Stomach (tissue), 9 donors: ENCODE measurements around the gene KASH5. TPM values are rescaled to one million over a fixed set of nuclear protein-coding genes. Genes with fewer than 3 reads are reported as not detected.

Experiments used
- DNase-seq, 2 donors: peaks; one replicate each; pipeline versions ENCODE4 v3.0.0 to v3.0.0-alpha.2; 2013 to 2019
- H3K27ac ChIP-seq, 5 donors: fragments of 200-600 bp in 4 of 5; sonication (generic) in 4 of 5; one replicate each; pipeline ENCODE4 v1.5.1; 2013 to 2019; ENCODE audit warnings: mild to moderate bottlenecking in 1 of 5, moderate library complexity in 1 of 5
- H3K27me3 ChIP-seq, 3 donors: fragments of 200-600 bp; sonication (generic); one replicate each; pipeline ENCODE4 v1.5.1; 2017 to 2019; ENCODE audit warnings: mixed run types in 1 of 3
- H3K36me3 ChIP-seq, 4 donors: fragments of 200-600 bp; sonication (generic); 1 replicate in 3 of 4; 2 replicates in 1 of 4; pipeline ENCODE4 v1.5.1; 2016 to 2019
- H3K4me1 ChIP-seq, 4 donors: fragments of 200-600 bp; sonication (generic); one replicate each; pipeline ENCODE4 v1.5.1; 2016 to 2019
- H3K4me3 ChIP-seq, 4 donors: fragments of 200-600 bp; sonication (generic) in 3 of 4; one replicate each; pipeline ENCODE4 v1.5.1; 2016 to 2019; ENCODE audit warnings: mild to moderate bottlenecking in 1 of 4
- H3K9me3 ChIP-seq, 4 donors: fragments of 200-600 bp; sonication (generic); one replicate each; pipeline ENCODE4 v1.5.1; 2016 to 2019
- EP300 ChIP-seq: sonication (generic); formaldehyde crosslinking; IDR thresholded peaks from one replicate; pipeline ENCODE4 v1.6.1; 2017; ENCODE audit warnings: antibody characterized with exemption
- POLR2A ChIP-seq, 4 donors: fragments of 450-650 bp; IDR thresholded peaks; one replicate each; pipeline ENCODE4 v1.6.1; 2016; ENCODE audit warnings: antibody characterized with exemption in 4 of 4, control low read depth in 2 of 4, mild to moderate bottlenecking in 1 of 4, moderate library complexity in 1 of 4
- POLR2AphosphoS5 ChIP-seq, 3 donors: sonication (generic); formaldehyde crosslinking; IDR thresholded peaks; one replicate each; pipeline ENCODE4 v1.6.1; 2016; ENCODE audit warnings: antibody characterized with exemption in 3 of 3
- WGBS, 5 donors: extraction: QIAGEN DNeasy Blood & Tissue Kit in 3 of 5; methylation state at CpG; one replicate each; pipeline versions ENCODE4 v1.1.5 to v1.1.7; 2013 to 2018; 5-methylcytosine and 5-hydroxymethylcytosine counted together
- intact Hi-C: fragments of 100-400 bp; cut with DNase I; formaldehyde crosslinking; loops from one replicate; pipeline ENCODE4 v1.15.1; 2023; ENCODE audit warnings: low total_unique reads
- polyA plus RNA-seq, 3 donors: library from polyadenylated mRNA; stranded (reverse); fragments of 200-250 nt; gene quantifications; one replicate each; pipeline ENCODE4 v1.2.3, GENCODE V29; 2013
- total RNA-seq, 5 donors: library from RNA; depleted of rRNA; stranded (reverse); fragments of >200 nt; gene quantifications; one replicate each; pipeline versions ENCODE4 v1.1.0 to v1.2.3, GENCODE V29; 2014 to 2016
- TF ChIP-seq, protein P1 (sequence below), 7 experiments: fragments of 450-650 bp in 4 of 7; fragments of 200-600 bp in 3 of 7; sonication (generic) in 3 of 7; IDR thresholded peaks; one replicate each; pipeline ENCODE4 v1.5.1; 2016 to 2019; ENCODE audit warnings: antibody characterized with exemption in 7 of 7, control low read depth in 2 of 7, mild to moderate bottlenecking in 1 of 7
- donor health status: healthy with polysubstance abuse.
- donor health status: Bipolar disorder and iron deficiency.
- donor health status: healthy.

The KASH5 gene
- total and polyA plus RNA-seq, 8 donors: 0.20 to 0.37 TPM; not detected in 6

DNA sequence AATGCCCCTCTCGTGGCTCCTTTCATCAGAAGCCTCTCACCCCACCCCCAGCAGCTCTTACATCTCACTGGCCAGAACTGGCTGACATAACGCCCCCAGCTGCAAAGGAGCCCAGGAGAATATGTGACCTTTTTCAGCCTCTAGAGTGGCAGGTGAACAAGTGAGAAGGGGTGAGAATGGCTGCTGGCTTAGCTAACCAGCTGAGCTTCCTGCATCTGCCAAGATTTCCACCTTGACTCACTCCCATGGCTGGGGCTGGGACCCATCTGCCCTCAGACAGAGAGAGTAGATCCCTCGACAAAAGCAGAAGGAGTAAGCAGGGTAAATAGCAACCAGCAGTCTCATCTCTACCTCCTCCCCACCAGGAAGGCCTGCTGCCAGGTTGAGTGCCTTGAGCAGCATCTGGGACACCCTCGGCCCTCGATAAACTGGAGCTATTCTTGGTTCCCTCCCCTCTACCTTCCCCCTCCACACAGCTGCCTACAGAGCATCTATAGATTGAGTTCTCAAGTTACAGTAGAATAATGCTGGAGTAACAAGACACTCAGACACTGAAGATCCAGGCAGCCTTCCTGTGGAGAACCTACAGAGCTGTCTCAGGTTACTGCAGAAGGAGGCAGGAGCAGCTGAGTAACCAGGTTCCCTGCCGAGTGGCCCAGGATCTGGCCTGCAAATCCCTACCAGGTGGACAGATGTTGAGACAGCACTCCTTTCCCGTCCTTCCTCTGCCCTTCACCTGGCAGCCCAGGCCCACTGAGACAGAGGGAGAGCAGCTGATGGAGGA lies 15.5 kb downstream of the KASH5 start:
- no peak for DNase-seq
- TF ChIP-seq, protein P1, sequence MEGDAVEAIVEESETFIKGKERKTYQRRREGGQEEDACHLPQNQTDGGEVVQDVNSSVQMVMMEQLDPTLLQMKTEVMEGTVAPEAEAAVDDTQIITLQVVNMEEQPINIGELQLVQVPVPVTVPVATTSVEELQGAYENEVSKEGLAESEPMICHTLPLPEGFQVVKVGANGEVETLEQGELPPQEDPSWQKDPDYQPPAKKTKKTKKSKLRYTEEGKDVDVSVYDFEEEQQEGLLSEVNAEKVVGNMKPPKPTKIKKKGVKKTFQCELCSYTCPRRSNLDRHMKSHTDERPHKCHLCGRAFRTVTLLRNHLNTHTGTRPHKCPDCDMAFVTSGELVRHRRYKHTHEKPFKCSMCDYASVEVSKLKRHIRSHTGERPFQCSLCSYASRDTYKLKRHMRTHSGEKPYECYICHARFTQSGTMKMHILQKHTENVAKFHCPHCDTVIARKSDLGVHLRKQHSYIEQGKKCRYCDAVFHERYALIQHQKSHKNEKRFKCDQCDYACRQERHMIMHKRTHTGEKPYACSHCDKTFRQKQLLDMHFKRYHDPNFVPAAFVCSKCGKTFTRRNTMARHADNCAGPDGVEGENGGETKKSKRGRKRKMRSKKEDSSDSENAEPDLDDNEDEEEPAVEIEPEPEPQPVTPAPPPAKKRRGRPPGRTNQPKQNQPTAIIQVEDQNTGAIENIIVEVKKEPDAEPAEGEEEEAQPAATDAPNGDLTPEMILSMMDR (IDR thresholded peaks at IDR 0.05): no peak
- no peak for TF ChIP-seq POLR2AphosphoS5 (IDR thresholded peaks at IDR 0.05)
- TF ChIP-seq POLR2A (IDR thresholded peaks at IDR 0.05): no peak
- no peak for TF ChIP-seq EP300
- intact Hi-C loops: no loop called here
- H3K9me3 ChIP-seq: no peaks in the 10 kb centered on the region
- 47 to 56% (median 51%) methylated on average over 6 to 7 of the region's 7 CpGs for WGBS, 5 donors
- H3K4me3 ChIP-seq: no peak overlapping the region
- H3K4me1 ChIP-seq: no peaks in the 10 kb centered on the region
- H3K36me3 ChIP-seq: no peaks in the 10 kb centered on the region
- H3K27ac ChIP-seq: no peak overlapping the region
- H3K27me3 ChIP-seq: peaks cover 0 to 40% (median 0%) of the 10 kb centered on the region in 3 donors

DNA sequence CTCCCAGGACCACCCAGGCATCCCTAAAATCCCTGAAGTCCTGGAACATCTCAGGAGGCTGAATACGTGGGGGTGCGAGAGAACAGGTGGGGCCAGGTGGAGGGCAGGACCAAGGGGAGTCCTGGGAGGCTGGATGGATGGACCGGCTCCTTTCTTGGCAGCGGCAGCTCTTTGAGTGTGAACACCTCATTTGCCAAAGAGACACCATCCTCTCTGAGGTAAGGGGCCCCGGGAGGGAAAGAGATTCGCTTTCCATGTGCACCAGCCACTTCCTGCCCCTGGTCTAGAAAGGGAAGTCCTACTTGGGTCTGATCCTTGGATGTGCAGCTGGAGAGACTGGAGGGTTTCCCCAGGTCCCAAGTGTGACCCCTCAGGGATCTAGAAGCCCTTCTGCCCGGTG lies 19.0 kb downstream of the KASH5 start:
- H3K27ac ChIP-seq: no peak overlapping the region
- H3K4me3 ChIP-seq: no peak overlapping the region
- no peaks in the 10 kb centered on the region for H3K9me3 ChIP-seq
- no peak for DNase-seq
- 55 to 75% (median 70%) methylated on average over 6 to 7 of the region's 7 CpGs for WGBS, 5 donors
- H3K27me3 ChIP-seq: peaks cover 0 to 47% (median 0%) of the 10 kb centered on the region in 3 donors
- intact Hi-C loops: no loop called here
- no peaks in the 10 kb centered on the region for H3K36me3 ChIP-seq
- TF ChIP-seq, protein P1 (IDR thresholded peaks at IDR 0.05): no peak
- TF ChIP-seq EP300 (no peak), POLR2AphosphoS5 (IDR thresholded peaks at IDR 0.05) (no peak), POLR2A (IDR thresholded peaks at IDR 0.05) (no peak)
- H3K4me1 ChIP-seq: peaks cover 0 to 13% (median 0%) of the 10 kb centered on the region in 4 donors

DNA sequence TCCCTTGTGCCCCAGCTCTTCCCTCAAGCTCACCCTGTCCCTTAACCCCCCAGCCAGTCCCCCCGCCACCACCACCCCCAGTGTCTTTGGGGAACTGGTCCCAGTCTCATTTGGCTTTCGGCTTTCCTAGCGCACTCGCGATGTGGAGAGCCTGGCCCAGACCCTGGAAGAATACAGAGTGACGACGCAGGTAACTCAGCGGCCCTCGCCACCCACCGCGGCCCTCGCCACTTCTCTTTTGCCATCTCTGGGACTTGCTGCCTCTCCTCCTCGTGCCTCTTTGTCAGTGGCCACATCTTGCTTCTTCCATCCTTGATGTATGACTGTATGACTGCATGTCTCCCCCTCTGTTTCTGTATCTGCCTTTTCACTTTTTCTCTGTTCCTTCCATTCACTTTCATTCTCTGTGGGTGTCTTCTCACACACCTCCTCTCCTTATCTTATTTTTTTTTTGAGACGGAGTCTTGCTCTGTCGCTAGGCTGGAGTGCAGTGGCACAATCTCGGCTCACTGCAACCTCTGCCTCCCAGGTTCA lies 19.5 kb downstream of the KASH5 start:
- Histone ChIP-seq H3K27me3 (peaks cover 0 to 43% (median 0%) of the 10 kb centered on the region in 3 donors), H3K9me3 (no peaks in the 10 kb centered on the region), H3K36me3 (no peaks in the 10 kb centered on the region), H3K4me1 (peaks cover 0 to 13% (median 0%) of the 10 kb centered on the region in 4 donors), H3K4me3 (no peak overlapping the region), H3K27ac (no peak overlapping the region)
- intact Hi-C loops: no loop called here
- 83 to 87% (median 87%) methylated on average over 16 of the region's 16 CpGs for WGBS, 5 donors
- DNase-seq: no peak
- no peak for TF ChIP-seq POLR2A (IDR thresholded peaks at IDR 0.05)

DNA sequence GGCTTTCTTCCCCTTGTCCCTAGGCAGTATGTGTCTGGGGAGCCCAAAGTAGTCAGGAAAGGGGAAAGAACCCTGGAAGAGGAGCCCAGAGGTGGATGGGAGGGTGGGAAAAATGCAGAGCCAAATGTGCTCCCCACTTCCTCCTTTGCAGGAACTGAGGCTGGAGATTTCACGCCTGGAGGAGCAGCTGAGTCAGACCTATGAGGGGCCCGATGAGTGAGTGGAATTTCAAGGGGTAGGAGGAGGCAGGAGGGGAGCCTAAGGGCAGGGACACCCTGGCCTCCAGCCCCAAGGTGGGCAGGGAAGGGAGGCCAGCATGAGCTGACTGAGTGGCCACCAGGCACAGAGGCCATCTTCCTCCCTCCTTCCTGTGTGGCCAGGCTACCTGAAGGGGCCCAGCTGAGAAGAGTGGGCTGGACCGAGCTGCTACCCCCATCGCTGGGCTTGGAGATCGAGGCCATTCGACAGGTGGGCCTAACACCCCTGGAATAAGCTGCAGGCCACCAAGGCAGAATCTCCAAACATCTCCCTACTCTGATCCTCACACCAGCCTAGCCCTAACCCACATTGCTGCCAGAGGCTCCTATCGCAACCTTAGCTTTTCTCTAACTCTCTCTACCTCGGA lies 20.9 kb downstream of the KASH5 start:
- H3K36me3 ChIP-seq: no peaks in the 10 kb centered on the region
- H3K9me3 ChIP-seq: no peaks in the 10 kb centered on the region
- H3K4me1 ChIP-seq: peaks cover 0 to 13% (median 0%) of the 10 kb centered on the region in 4 donors
- H3K27me3 ChIP-seq: peaks cover 0 to 47% (median 0%) of the 10 kb centered on the region in 3 donors
- 69 to 80% (median 76%) methylated on average over 8 of the region's 8 CpGs for WGBS, 5 donors
- no peak for DNase-seq
- H3K27ac ChIP-seq: no peak overlapping the region
- intact Hi-C loops: no loop called here
- H3K4me3 ChIP-seq: no peak overlapping the region
- TF ChIP-seq EP300: no peak
- TF ChIP-seq, protein P1 (IDR thresholded peaks at IDR 0.05): no peak
- TF ChIP-seq POLR2A (IDR thresholded peaks at IDR 0.05): no peak
- TF ChIP-seq POLR2AphosphoS5 (IDR thresholded peaks at IDR 0.05): no peak
